CD14-positive monocyte (primary cell): ENCODE results near the gene ADAM8. TPM values are rescaled to one million over a fixed set of nuclear protein-coding genes. Genes with fewer than 3 reads are reported as not detected.

ENCODE experiments used
- DNase-seq, 3 donors: peaks; one replicate each; pipeline ENCODE4 v3.0.0-alpha.2; 2011 to 2022
- H2AFZ ChIP-seq: 2 replicates; pipeline ENCODE4 v1.6.0; 2012; ENCODE audit warnings: mild to moderate bottlenecking, low read depth, low read length, inconsistent platforms; ENCODE audit not compliant: insufficient read depth, poor library complexity, severe bottlenecking
- H3K27ac ChIP-seq, 2 donors: 1 replicate in 1 of 2; 2 replicates in 1 of 2; pipeline ENCODE4 v1.5.1; 2012 to 2013; ENCODE audit warnings: low read length in 2 of 2, control low read depth in 1 of 2, inconsistent platforms in 1 of 2, low read depth in 1 of 2, mild to moderate bottlenecking in 1 of 2
- H3K27me3 ChIP-seq, 2 donors: one replicate each; pipeline versions ENCODE4 v1.6.0 to v1.6.1; 2011 to 2013; ENCODE audit warnings: low read length in 2 of 2; ENCODE audit not compliant: control insufficient read depth in 2 of 2, insufficient read depth in 2 of 2
- H3K36me3 ChIP-seq, 2 donors: replicated peaks in 1 of 2; 1 replicate in 1 of 2; 2 replicates in 1 of 2; pipeline versions ENCODE4 v1.5.1 to v1.6.1; 2012 to 2013; ENCODE audit warnings: low read length in 2 of 2, control low read depth in 1 of 2, inconsistent platforms in 1 of 2, mild to moderate bottlenecking in 1 of 2; ENCODE audit not compliant: insufficient read depth in 2 of 2, control insufficient read depth in 1 of 2
- H3K4me1 ChIP-seq, 2 donors: 1 replicate in 1 of 2; 2 replicates in 1 of 2; pipeline versions ENCODE4 v1.5.1 to v1.6.1; 2012 to 2013; ENCODE audit warnings: low read length in 2 of 2, control low read depth in 1 of 2, inconsistent platforms in 1 of 2, mild to moderate bottlenecking in 1 of 2, moderate library complexity in 1 of 2; ENCODE audit not compliant: insufficient read depth in 2 of 2, control insufficient read depth in 1 of 2
- H3K4me2 ChIP-seq: replicated peaks from 2 replicates; pipeline ENCODE3; 2012; ENCODE audit warnings: low read length, moderate library complexity, mild to moderate bottlenecking; ENCODE audit not compliant: poor library complexity, severe bottlenecking; ENCODE audit errors: extremely low read depth
- H3K4me3 ChIP-seq, 3 experiments: fragments of 200-600 bp in 1 of 3; sonication (generic) in 1 of 3; replicated peaks in 1 of 3; 1 replicate in 2 of 3; 2 replicates in 1 of 3; pipeline ENCODE4 v1.5.1; 2011 to 2013; ENCODE audit warnings: low read length in 3 of 3, mild to moderate bottlenecking in 3 of 3, control low read depth in 2 of 3, low read depth in 2 of 3, inconsistent platforms in 1 of 3, moderate library complexity in 1 of 3
- H3K79me2 ChIP-seq: 2 replicates; pipeline ENCODE4 v1.6.0; 2012; ENCODE audit warnings: mild to moderate bottlenecking, control low read depth, inconsistent platforms, low read length, moderate library complexity; ENCODE audit not compliant: insufficient read depth
- H3K9ac ChIP-seq: 2 replicates; pipeline ENCODE4 v1.6.0; 2017; ENCODE audit warnings: low read length, mild to moderate bottlenecking; ENCODE audit not compliant: insufficient read depth, poor library complexity, severe bottlenecking
- H3K9me3 ChIP-seq, 2 donors: replicated peaks in 1 of 2; 1 replicate in 1 of 2; 2 replicates in 1 of 2; pipeline versions ENCODE4 v1.5.1 to v1.6.1; 2012 to 2013; ENCODE audit warnings: low read length in 2 of 2, control low read depth in 1 of 2; ENCODE audit not compliant: control insufficient read depth in 1 of 2, insufficient read depth in 1 of 2
- H4K20me1 ChIP-seq: 2 replicates; pipeline ENCODE4 v1.6.0; 2012; ENCODE audit warnings: mild to moderate bottlenecking, low read length, control low read depth, moderate library complexity; ENCODE audit not compliant: insufficient read depth
- H3K27ac Mint-ChIP-seq, 7 donors: one replicate each; pipeline ENCODE4 v1.8.0; 2020; ENCODE audit warnings: mild to moderate bottlenecking in 7 of 7, mixed read lengths in 7 of 7, moderate library complexity in 6 of 7, inconsistent platforms in 2 of 7
- H3K27me3 Mint-ChIP-seq, 3 donors: one replicate each; pipeline ENCODE4 v1.8.0; 2021 to 2022; ENCODE audit warnings: low read depth in 3 of 3, mild to moderate bottlenecking in 3 of 3, mixed read lengths in 3 of 3, moderate library complexity in 3 of 3, inconsistent platforms in 1 of 3
- H3K36me3 Mint-ChIP-seq, 2 donors: one replicate each; pipeline ENCODE4 v1.8.0; 2020; ENCODE audit warnings: mixed read lengths in 2 of 2, inconsistent platforms in 1 of 2, mild to moderate bottlenecking in 1 of 2
- H3K4me1 Mint-ChIP-seq: one replicate; pipeline ENCODE4 v1.8.0; 2020; ENCODE audit warnings: mild to moderate bottlenecking, mixed read lengths
- H3K4me3 Mint-ChIP-seq, 2 donors: one replicate each; pipeline ENCODE4 v1.8.0; 2020; ENCODE audit warnings: mild to moderate bottlenecking in 2 of 2, mixed read lengths in 2 of 2, moderate library complexity in 1 of 2
- H3K9me3 Mint-ChIP-seq, 7 donors: one replicate each; pipeline ENCODE4 v1.8.0; 2020 to 2022; ENCODE audit warnings: mixed read lengths in 7 of 7, mild to moderate bottlenecking in 6 of 7, moderate library complexity in 6 of 7, inconsistent platforms in 2 of 7
- CTCF ChIP-seq: fragments of 200-600 bp; IDR thresholded peaks from one replicate; pipeline ENCODE4 v1.8.0; 2022; ENCODE audit warnings: antibody characterized with exemption, mild to moderate bottlenecking
- WGBS: methylation state at CpG from one replicate; pipeline ENCODE4 v1.1.5; 2013; ENCODE audit warnings: missing lambda C conversion rate; ENCODE audit not compliant: insufficient coverage; 5-methylcytosine and 5-hydroxymethylcytosine counted together
- intact Hi-C, 2 donors: fragments of 100-400 bp; cut with micrococcal nuclease; formaldehyde crosslinking; loops; one replicate each; pipeline versions ENCODE4 v1.15.0 to v1.15.1; 2023
- polyA plus RNA-seq, 3 donors: library from polyadenylated mRNA; depleted of rRNA in 1 of 3; unstranded in 2 of 3; stranded (reverse) in 1 of 3; fragments of 300-500 nt in 2 of 3; fragments of >200 nt in 1 of 3; fragmentation: Illumina TruSeq in 2 of 3; gene quantifications; 1 replicate in 2 of 3; 2 replicates in 1 of 3; pipeline ENCODE4 v1.2.3, GENCODE V29; 2012 to 2021

ADAM8 gene
- polyA plus RNA-seq, 3 donors, result 32.7 to 228 (median 72.8) TPM

GRCh38 chr10:133311570-133311969, 34.9 kb upstream of the ADAM8 start:
- peak overlapping the region in 2 of 7 donors; percentile 26 to 82 for H3K27ac Mint-ChIP-seq
- no peak for DNase-seq
- H3K36me3 Mint-ChIP-seq, result peaks cover 42 to 49% of the 10 kb centered on the region in 2 donors
- peaks cover 27% of the 10 kb centered on the region for H3K79me2 ChIP-seq
- H4K20me1 ChIP-seq, result peaks cover 13% of the 10 kb centered on the region
- no peaks in the 10 kb centered on the region for H3K9me3 ChIP-seq
- no peak overlapping the region for H3K4me3 ChIP-seq
- no peak overlapping the region for H3K4me3 Mint-ChIP-seq
- peaks cover 20% of the 10 kb centered on the region for H3K4me1 Mint-ChIP-seq
- peaks cover 5 to 9% (median 7%) of the 10 kb centered on the region in 3 donors for H3K27me3 Mint-ChIP-seq
- 98% methylated on average over 10 of the region's 10 CpGs for WGBS
- H3K4me2 ChIP-seq, result no peak overlapping the region
- no peak overlapping the region for H2AFZ ChIP-seq
- H3K27me3 ChIP-seq, result no peaks in the 10 kb centered on the region
- peaks cover 21 to 23% of the 10 kb centered on the region in 2 donors for H3K4me1 ChIP-seq
- no peak for TF ChIP-seq CTCF
- intact Hi-C loops, result no loop called here
- H3K36me3 ChIP-seq, result peaks cover 25 to 40% of the 10 kb centered on the region in 2 donors
- H3K27ac ChIP-seq, result no peak overlapping the region
- H3K9me3 Mint-ChIP-seq, result peaks cover 0 to 7% (median 6%) of the 10 kb centered on the region in 7 donors
- no peak overlapping the region for H3K9ac ChIP-seq

- H3K4me2 ChIP-seq, result no peak overlapping the region
- H2AFZ ChIP-seq, result no peak overlapping the region
- no peak overlapping the region for H3K4me3 ChIP-seq
- Mint-ChIP-seq H3K4me3 (no peak overlapping the region), H3K27ac (peak overlapping the region in 2 of 7 donors; percentile 30 to 50), H3K27me3 (peaks cover 2 to 7% (median 7%) of the 10 kb centered on the region in 3 donors), H3K36me3 (peaks cover 42 to 49% of the 10 kb centered on the region in 2 donors), H3K9me3 (peaks cover 0 to 3% (median 2%) of the 10 kb centered on the region in 7 donors), H3K4me1 (peaks cover 28% of the 10 kb centered on the region)
- peaks cover 13% of the 10 kb centered on the region for H4K20me1 ChIP-seq
- intact Hi-C loops, result no loop called here
- no peak overlapping the region for H3K27ac ChIP-seq
- H3K36me3 ChIP-seq, result peaks cover 25 to 40% of the 10 kb centered on the region in 2 donors
- TF ChIP-seq CTCF, result no peak
- peaks cover 31% of the 10 kb centered on the region for H3K79me2 ChIP-seq
- H3K27me3 ChIP-seq, result no peaks in the 10 kb centered on the region
- no peaks in the 10 kb centered on the region for H3K9me3 ChIP-seq
- H3K9ac ChIP-seq, result no peak overlapping the region
- DNase-seq, result no peak
- 95% methylated on average over 4 of the region's 8 CpGs for WGBS
- H3K4me1 ChIP-seq, result peaks cover 29 to 31% of the 10 kb centered on the region in 2 donors
Observed at GRCh38 chr10:133310789-133311188, 34.1 kb upstream of the ADAM8 start.
